ENCODE data around the gene TEF.

DNA sequence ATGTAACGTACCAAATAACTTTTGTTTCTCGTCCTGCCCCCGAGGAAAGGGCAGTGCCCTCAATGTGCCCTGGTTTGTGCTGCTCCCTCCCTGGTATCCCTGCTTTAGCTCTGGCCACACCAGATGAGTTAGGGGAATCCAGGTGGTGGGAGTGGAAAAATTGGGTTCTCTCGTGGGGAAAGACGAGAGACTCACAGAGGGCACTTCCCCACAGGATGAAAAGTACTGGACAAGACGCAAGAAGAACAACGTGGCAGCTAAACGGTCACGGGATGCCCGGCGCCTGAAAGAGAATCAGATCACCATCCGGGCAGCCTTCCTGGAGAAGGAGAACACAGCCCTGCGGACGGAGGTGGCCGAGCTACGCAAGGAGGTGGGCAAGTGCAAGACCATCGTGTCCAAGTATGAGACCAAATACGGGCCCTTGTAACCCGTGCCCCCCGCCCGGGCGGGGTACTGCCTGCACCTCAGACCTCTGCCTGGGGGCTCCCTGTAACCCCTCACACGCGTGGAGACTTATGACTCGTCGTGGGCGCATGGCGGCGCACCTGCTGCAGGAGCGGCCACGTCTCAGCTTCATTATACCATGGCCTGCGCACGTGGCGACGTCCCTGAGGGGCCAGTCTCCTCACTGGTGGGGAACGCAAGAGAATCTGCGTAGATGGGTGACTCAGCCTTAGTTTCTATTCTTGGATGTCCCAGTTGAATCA, 13.9 kb downstream of the TEF start:
- TF ChIP-seq CTCF (IDR thresholded peaks at IDR 0.05) = no peak
- TF ChIP-seq POLR2A (IDR thresholded peaks at IDR 0.05) = no peak

Data from testis (tissue), 2 donors.